Panc1 (cell line): Measurements from ENCODE around the gene DST.

ENCODE experiments used
- CTCF ChIP-seq: fragments of 450-650 bp; IDR thresholded peaks from 2 replicates; pipeline ENCODE4 v1.5.1; 2017; ENCODE audit warnings: mild to moderate bottlenecking
- POLR2AphosphoS5 ChIP-seq: IDR thresholded peaks from 2 replicates; pipeline ENCODE4 v1.6.1; 2012; ENCODE audit warnings: mild to moderate bottlenecking, low read depth, low read length, moderate library complexity
- TF ChIP-seq, protein P1 (sequence below), 2 experiments: IDR thresholded peaks; 2 replicates each; pipeline ENCODE4 v1.6.1; 2011 to 2012; ENCODE audit warnings: low read depth in 2 of 2, control low read depth in 1 of 2, low read length in 1 of 2, mild to moderate bottlenecking in 1 of 2, moderate library complexity in 1 of 2; ENCODE audit not compliant: insufficient read depth in 1 of 2

- TF ChIP-seq, protein P1, sequence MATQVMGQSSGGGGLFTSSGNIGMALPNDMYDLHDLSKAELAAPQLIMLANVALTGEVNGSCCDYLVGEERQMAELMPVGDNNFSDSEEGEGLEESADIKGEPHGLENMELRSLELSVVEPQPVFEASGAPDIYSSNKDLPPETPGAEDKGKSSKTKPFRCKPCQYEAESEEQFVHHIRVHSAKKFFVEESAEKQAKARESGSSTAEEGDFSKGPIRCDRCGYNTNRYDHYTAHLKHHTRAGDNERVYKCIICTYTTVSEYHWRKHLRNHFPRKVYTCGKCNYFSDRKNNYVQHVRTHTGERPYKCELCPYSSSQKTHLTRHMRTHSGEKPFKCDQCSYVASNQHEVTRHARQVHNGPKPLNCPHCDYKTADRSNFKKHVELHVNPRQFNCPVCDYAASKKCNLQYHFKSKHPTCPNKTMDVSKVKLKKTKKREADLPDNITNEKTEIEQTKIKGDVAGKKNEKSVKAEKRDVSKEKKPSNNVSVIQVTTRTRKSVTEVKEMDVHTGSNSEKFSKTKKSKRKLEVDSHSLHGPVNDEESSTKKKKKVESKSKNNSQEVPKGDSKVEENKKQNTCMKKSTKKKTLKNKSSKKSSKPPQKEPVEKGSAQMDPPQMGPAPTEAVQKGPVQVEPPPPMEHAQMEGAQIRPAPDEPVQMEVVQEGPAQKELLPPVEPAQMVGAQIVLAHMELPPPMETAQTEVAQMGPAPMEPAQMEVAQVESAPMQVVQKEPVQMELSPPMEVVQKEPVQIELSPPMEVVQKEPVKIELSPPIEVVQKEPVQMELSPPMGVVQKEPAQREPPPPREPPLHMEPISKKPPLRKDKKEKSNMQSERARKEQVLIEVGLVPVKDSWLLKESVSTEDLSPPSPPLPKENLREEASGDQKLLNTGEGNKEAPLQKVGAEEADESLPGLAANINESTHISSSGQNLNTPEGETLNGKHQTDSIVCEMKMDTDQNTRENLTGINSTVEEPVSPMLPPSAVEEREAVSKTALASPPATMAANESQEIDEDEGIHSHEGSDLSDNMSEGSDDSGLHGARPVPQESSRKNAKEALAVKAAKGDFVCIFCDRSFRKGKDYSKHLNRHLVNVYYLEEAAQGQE (IDR thresholded peaks at IDR 0.05; ENCODE audit: insufficient read depth in 1 of 2, low read depth in 2 of 2, low read length in 1 of 2), result no peak
- TF ChIP-seq POLR2AphosphoS5 (no peak), CTCF (no peak)
These were observed 133.7 kb downstream of the DST start for GRCh38 chr6:56509031-56509430.
